CD4-positive, alpha-beta T cell (primary cell): ENCODE results near the gene KCTD16. TPM values are rescaled to one million over a fixed set of nuclear protein-coding genes. Genes with fewer than 3 reads are reported as not detected.

Source experiments
- ATAC-seq: fragments of 200-7000 bp; cut with Tn5 transposase; one replicate; pipeline ENCODE4 v1.10.0; 2022; ENCODE audit warnings: mild to moderate bottlenecking; ENCODE audit not compliant: poor library complexity
- CTCF ChIA-PET: fragments of 350-600 bp; sonication (Branson Sonifier 250); formaldehyde crosslinking; loops from one replicate; lab custom pipeline; 2021; ENCODE audit warnings: antibody characterized with exemption, inconsistent platforms; lab: Charles Lee
- POLR2A ChIA-PET: fragments of 350-600 bp; sonication (Branson Sonifier 250); formaldehyde crosslinking; loops from one replicate; lab custom pipeline; 2021; ENCODE audit warnings: antibody characterized with exemption, inconsistent platforms; lab: Charles Lee
- DNase-seq, 14 experiments: peaks; one replicate each; pipeline ENCODE4 v3.0.0-alpha.2; 2013 to 2020; ENCODE audit warnings: mixed read lengths in 2 of 14
- H3K27ac ChIP-seq, 2 donors: one replicate each; pipeline versions ENCODE4 v1.5.1 to v1.7.0; 2013; ENCODE audit warnings: low read length in 2 of 2, low read depth in 1 of 2, mild to moderate bottlenecking in 1 of 2
- H3K27me3 ChIP-seq, 2 experiments: 1 replicate in 1 of 2; 2 replicates in 1 of 2; pipeline versions ENCODE4 v1.6.1 to v1.7.0; 2013; ENCODE audit warnings: low read length in 2 of 2, control low read depth in 1 of 2, mild to moderate bottlenecking in 1 of 2, moderate library complexity in 1 of 2; ENCODE audit not compliant: insufficient read depth in 2 of 2, control insufficient read depth in 1 of 2
- H3K36me3 ChIP-seq: one replicate; pipeline ENCODE4 v1.6.1; 2013; ENCODE audit warnings: low read length, control low read depth; ENCODE audit not compliant: insufficient read depth
- H3K4me1 ChIP-seq: one replicate; pipeline ENCODE4 v1.6.1; 2013; ENCODE audit warnings: low read length, control low read depth; ENCODE audit not compliant: insufficient read depth
- H3K4me3 ChIP-seq: one replicate; pipeline ENCODE4 v1.5.1; 2013; ENCODE audit warnings: mild to moderate bottlenecking, low read length, moderate library complexity
- H3K9me3 ChIP-seq, 2 experiments: 1 replicate in 1 of 2; 2 replicates in 1 of 2; pipeline versions ENCODE4 v1.6.1 to v1.7.0; 2013; ENCODE audit warnings: low read length in 2 of 2, mild to moderate bottlenecking in 2 of 2, control low read depth in 1 of 2, moderate library complexity in 1 of 2; ENCODE audit not compliant: control insufficient read depth in 1 of 2, insufficient read depth in 1 of 2
- H3K27ac Mint-ChIP-seq: one replicate; pipeline ENCODE4 v1.8.0; 2020; ENCODE audit warnings: mixed read lengths
- H3K27me3 Mint-ChIP-seq: one replicate; pipeline ENCODE4 v1.8.0; 2021; ENCODE audit warnings: mixed read lengths
- H3K36me3 Mint-ChIP-seq: one replicate; pipeline ENCODE4 v1.8.0; 2021; ENCODE audit warnings: low read depth, mixed read lengths
- H3K4me1 Mint-ChIP-seq: one replicate; pipeline ENCODE4 v1.8.0; 2021; ENCODE audit warnings: low read depth, mixed read lengths
- H3K4me3 Mint-ChIP-seq: one replicate; pipeline ENCODE4 v1.8.0; 2020; ENCODE audit warnings: mild to moderate bottlenecking, mixed read lengths
- H3K9me3 Mint-ChIP-seq: one replicate; pipeline ENCODE4 v1.8.0; 2020; ENCODE audit warnings: mixed read lengths
- CTCF ChIP-seq: fragments of 200-600 bp; IDR thresholded peaks from one replicate; pipeline ENCODE4 v1.8.0; 2022; ENCODE audit warnings: antibody characterized with exemption, mild to moderate bottlenecking
- intact Hi-C, 2 experiments: fragments of 100-400 bp; cut with DNase I in 1 of 2; cut with micrococcal nuclease in 1 of 2; formaldehyde crosslinking; loops; one replicate each; pipeline versions ENCODE4 v1.15.1 to v1.9.0; 2023 to 2025; cut with DNase I, micrococcal nuclease
- total RNA-seq, 174 experiments: library from RNA in 2 of 174; stranded (reverse) in 2 of 174; gene quantifications; one replicate each; pipeline ENCODE4 v1.2.3 and lab custom pipeline; 2021 to 2026

KCTD16 gene
- total RNA-seq, 2 experiments from 2014 or later = not detected

- Mint-ChIP-seq H3K36me3 (no peaks in the 10 kb centered on the region), H3K4me1 (peaks cover 52% of the 10 kb centered on the region), H3K27me3 (no peaks in the 10 kb centered on the region), H3K27ac (peak overlapping the region; percentile 29), H3K4me3 (no peak overlapping the region), H3K9me3 (no peaks in the 10 kb centered on the region)
- Histone ChIP-seq H3K27me3 (no peaks in the 10 kb centered on the region), H3K27ac (no peak overlapping the region), H3K36me3 (no peaks in the 10 kb centered on the region), H3K4me1 (peaks cover 8% of the 10 kb centered on the region), H3K9me3 (no peaks in the 10 kb centered on the region), H3K4me3 (no peak overlapping the region)
- peak; percentile 89 for TF ChIP-seq CTCF
- CTCF ChIA-PET = interaction anchor here (1.2 kb wide), 1 partner anchor 12 kb away, joined by 4 read pairs; the partner anchor contains the start of genes KCTD16 and YIPF5
- POLR2A ChIA-PET = no interaction called here
- DNase-seq (peak in 4 of 14 experiments; percentile 39 to 66 (median 54)), ATAC-seq (no peak)
- intact Hi-C loops = loop anchor here in 1 of 2 experiments (10.0 kb wide), 2 partner anchors 749 to 959 kb away; no protein-coding TSS in a partner anchor
These were observed 12.7 kb downstream of the KCTD16 start for GRCh38 chr5:144183254-144183889.

- peak overlapping the region; percentile 80 to 90 for H3K27ac ChIP-seq
- no peak for TF ChIP-seq CTCF
- H3K36me3 ChIP-seq = no peaks in the 10 kb centered on the region
- no peaks in the 10 kb centered on the region for H3K9me3 ChIP-seq
- Mint-ChIP-seq H3K4me1 (peaks cover 75% of the 10 kb centered on the region), H3K4me3 (peak overlapping the region; percentile 80), H3K27me3 (no peaks in the 10 kb centered on the region), H3K36me3 (no peaks in the 10 kb centered on the region), H3K27ac (no peak overlapping the region), H3K9me3 (no peaks in the 10 kb centered on the region)
- ChIA-PET POLR2A (interaction anchor here (0.7 to 7.9 kb wide), 9 partner anchors 8 to 1418 kb away, joined by 3 to 115 read pairs (median 8); partner anchors contain the start of genes ARHGAP26, KCTD16, NR3C1 and YIPF5), CTCF (interaction anchor here (0.9 to 2.2 kb wide), 7 partner anchors 16 to 1475 kb away, joined by 3 to 10 read pairs (median 4); partner anchors contain the start of genes KCTD16, NR3C1 and YIPF5)
- H3K4me3 ChIP-seq = no peak overlapping the region
- H3K4me1 ChIP-seq = peaks cover 42% of the 10 kb centered on the region
- DNase-seq (peak; percentile 55 to 94 (median 75)), ATAC-seq (peak; percentile 44)
- intact Hi-C loops = loop anchor here (2.0 to 10.0 kb wide), 7 partner anchors 753 to 1830 kb away; no protein-coding TSS in a partner anchor
- no peaks in the 10 kb centered on the region for H3K27me3 ChIP-seq
These were observed 17.1 kb downstream of the KCTD16 start for GRCh38 chr5:144187699-144188294.

GRCh38 chr5:144189800-144190429 lies 19.2 kb downstream of the KCTD16 start:
- Histone ChIP-seq H3K27me3 (no peaks in the 10 kb centered on the region), H3K36me3 (no peaks in the 10 kb centered on the region), H3K4me1 (peaks cover 42% of the 10 kb centered on the region), H3K9me3 (no peaks in the 10 kb centered on the region), H3K27ac (peak overlapping the region; percentile 84 to 90), H3K4me3 (peak overlapping the region; percentile 15)
- Mint-ChIP-seq H3K4me1 (peaks cover 56% of the 10 kb centered on the region), H3K36me3 (no peaks in the 10 kb centered on the region), H3K27ac (no peak overlapping the region), H3K27me3 (no peaks in the 10 kb centered on the region), H3K9me3 (no peaks in the 10 kb centered on the region), H3K4me3 (peak overlapping the region; percentile 71)
- ATAC-seq (peak; percentile 70), DNase-seq (peak; percentile 48 to 97 (median 72))
- ChIA-PET POLR2A (interaction anchor here (1.0 to 7.9 kb wide), 4 partner anchors 18 to 1187 kb away, joined by 3 to 115 read pairs (median 17); partner anchors contain the start of genes KCTD16, NR3C1 and YIPF5), CTCF (interaction anchor here (0.6 to 1.6 kb wide), 5 partner anchors 9 to 1187 kb away, joined by 3 to 6 read pairs (median 5); partner anchors contain the start of gene YIPF5)
- TF ChIP-seq CTCF = no peak
- intact Hi-C loops = loop anchor here (2.0 to 10.0 kb wide), 12 partner anchors 223 to 1833 kb away; no protein-coding TSS in a partner anchor
